HCT116 (cell line): ENCODE data around the gene ADAM10.

Experiments
- ATF3 ChIP-seq: IDR thresholded peaks from 2 replicates; pipeline ENCODE4 v1.6.1; 2012
- CTCF ChIP-seq, 3 experiments: fragments of 200-600 bp in 1 of 3; sonication (generic) in 1 of 3; IDR thresholded peaks in 2 of 3; conservative IDR thresholded peaks in 1 of 3; 2 replicates each; pipeline ENCODE4 v1.5.1; 2012 to 2017; ENCODE audit warnings: low read depth in 2 of 3, low read length in 2 of 3, antibody characterized with exemption in 1 of 3, borderline replicate concordance in 1 of 3, control low read depth in 1 of 3, mild to moderate bottlenecking in 1 of 3, mixed read lengths in 1 of 3, mixed run types in 1 of 3, moderate library complexity in 1 of 3; ENCODE audit not compliant: insufficient read depth in 1 of 3
- EZH2 ChIP-seq: fragments of 200-600 bp; sonication (generic); IDR thresholded peaks from 2 replicates; pipeline ENCODE4 v1.6.1; 2017; ENCODE audit warnings: antibody characterized with exemption, mixed run types
- YY1 ChIP-seq: IDR thresholded peaks from 2 replicates; pipeline ENCODE4 v1.6.1; 2011; ENCODE audit warnings: low read length, low read depth, moderate library complexity, mild to moderate bottlenecking; ENCODE audit not compliant: insufficient replicate concordance; ENCODE audit errors: extremely low read depth
- ZFX ChIP-seq: fragments of 450-650 bp; IDR thresholded peaks from 2 replicates; pipeline ENCODE4 v1.6.1; 2017

GRCh38 chr15:58758141-58758540 lies 8.6 kb upstream of the ADAM10 start:
- TF ChIP-seq CTCF (IDR thresholded peaks at IDR 0.05 in 2 of 3, conservative IDR thresholded peaks at IDR 0.05 in 1 of 3; ENCODE audit: borderline replicate concordance in 1 of 3, insufficient read depth in 1 of 3, low read depth in 2 of 3, low read length in 2 of 3) (peak in 2 of 3 experiments; percentile 11 to 27; a peak in 1 of 6 replicates), ATF3 (no peak), EZH2 (no peak), ZFX (no peak), YY1 (no peak)
